Fibroblast of lung (primary cell): ENCODE measurements around the gene AMPD1. TPM values are rescaled to one million over a fixed set of nuclear protein-coding genes. Genes with fewer than 3 reads are reported as not detected.

ENCODE experiments used
- DNase-seq, 2 donors: peaks; one replicate each; pipeline versions ENCODE4 v3.0.0 to v3.0.0-alpha.2; 2010; ENCODE audit warnings: low read depth in 2 of 2
- H2AFZ ChIP-seq: 2 replicates; pipeline ENCODE4 v1.5.1; 2012; ENCODE audit warnings: low read length, control low read depth, inconsistent platforms
- H3K27ac ChIP-seq: 2 replicates; pipeline ENCODE4 v1.5.1; 2011; ENCODE audit warnings: low read length, control low read depth; ENCODE audit not compliant: insufficient read depth
- H3K27me3 ChIP-seq: 2 replicates; pipeline ENCODE4 v1.5.1; 2011; ENCODE audit warnings: mild to moderate bottlenecking, low read length; ENCODE audit not compliant: control insufficient read depth, insufficient read depth
- H3K36me3 ChIP-seq: 2 replicates; pipeline ENCODE4 v1.5.1; 2011; ENCODE audit warnings: low read length; ENCODE audit not compliant: control insufficient read depth, insufficient read depth
- H3K4me1 ChIP-seq: 2 replicates; pipeline ENCODE4 v1.5.1; 2011; ENCODE audit warnings: low read length; ENCODE audit not compliant: control insufficient read depth, insufficient read depth; ENCODE audit errors: extremely low read depth
- H3K4me2 ChIP-seq: 2 replicates; pipeline ENCODE4 v1.5.1; 2011; ENCODE audit warnings: low read length, control low read depth; ENCODE audit not compliant: insufficient read depth; ENCODE audit errors: extremely low read depth
- H3K4me3 ChIP-seq, 4 experiments: fragments of 200-600 bp in 1 of 4; sonication (generic) in 1 of 4; replicated peaks in 1 of 4; 2 replicates each; pipeline ENCODE4 v1.5.1; 2011 to 2016; ENCODE audit warnings: low read length in 4 of 4, low read depth in 3 of 4, mild to moderate bottlenecking in 3 of 4, control low read depth in 2 of 4, inconsistent platforms in 1 of 4, mixed read lengths in 1 of 4; ENCODE audit not compliant: insufficient read depth in 1 of 4; ENCODE audit errors: control extremely low read depth in 1 of 4
- H3K79me2 ChIP-seq: 2 replicates; pipeline ENCODE4 v1.5.1; 2012; ENCODE audit warnings: mild to moderate bottlenecking, low read length, inconsistent platforms; ENCODE audit not compliant: control insufficient read depth, insufficient read depth
- H3K9ac ChIP-seq: 2 replicates; pipeline ENCODE4 v1.5.1; 2011; ENCODE audit warnings: mild to moderate bottlenecking, low read length, control low read depth; ENCODE audit not compliant: insufficient read depth
- H3K9me3 ChIP-seq: 2 replicates; pipeline ENCODE4 v1.5.1; 2012; ENCODE audit warnings: low read depth, low read length; ENCODE audit not compliant: control insufficient read depth, insufficient read depth
- H4K20me1 ChIP-seq: 2 replicates; pipeline ENCODE4 v1.5.1; 2011; ENCODE audit warnings: low read length; ENCODE audit not compliant: control insufficient read depth, insufficient read depth; ENCODE audit errors: extremely low read depth
- CTCF ChIP-seq, 2 donors: IDR thresholded peaks in 1 of 2; conservative IDR thresholded peaks in 1 of 2; 1 replicate in 1 of 2; 2 replicates in 1 of 2; pipeline ENCODE4 v1.5.1; 2011 to 2012; ENCODE audit warnings: low read length in 2 of 2, control low read depth in 1 of 2, inconsistent platforms in 1 of 2, low read depth in 1 of 2, mild to moderate bottlenecking in 1 of 2
- EZH2 ChIP-seq: IDR thresholded peaks from 2 replicates; pipeline ENCODE4 v1.5.1; 2012; ENCODE audit warnings: low read length, control low read depth, mild to moderate bottlenecking; ENCODE audit errors: missing control alignments
- polyA plus RNA-seq, 2 donors: library from polyadenylated mRNA; depleted of rRNA in 1 of 2; stranded (reverse) in 1 of 2; unstranded in 1 of 2; fragments of >200 nt; gene quantifications; 2 replicates each; pipeline ENCODE4 v1.2.1, GENCODE V29; 2011 to 2012; ENCODE audit warnings: missing spikeins in 1 of 2
- total RNA-seq: library from RNA; depleted of rRNA; stranded (reverse); fragments of >200 nt; gene quantifications from 2 replicates; pipeline ENCODE4 v1.2.1, GENCODE V29; 2014

AMPD1 gene
- total and polyA plus RNA-seq, 2 donors (not counting 1 experiment from before 2014, with no cell fraction given), result not detected

- no peak for DNase-seq
- Histone ChIP-seq H3K36me3 (peaks cover 19% of the 10 kb centered on the region), H3K27ac (no peak overlapping the region), H3K4me3 (no peak overlapping the region), H3K27me3 (no peaks in the 10 kb centered on the region), H3K4me1 (no peaks in the 10 kb centered on the region), H3K79me2 (no peaks in the 10 kb centered on the region), H4K20me1 (no peaks in the 10 kb centered on the region), H2AFZ (no peak overlapping the region), H3K9me3 (no peaks in the 10 kb centered on the region), H3K9ac (no peak overlapping the region), H3K4me2 (no peak overlapping the region)
- TF ChIP-seq CTCF (conservative IDR thresholded peaks at IDR 0.05 in 1 of 2, IDR thresholded peaks at IDR 0.05 in 1 of 2; ENCODE audit: low read depth in 1 of 2, low read length in 2 of 2) (no peak), EZH2 (no peak)
Observed at GRCh38 chr1:114723457-114723856, 28.1 kb upstream of the AMPD1 start.

- no peak overlapping the region for H3K27ac ChIP-seq
- H3K9me3 ChIP-seq, result no peaks in the 10 kb centered on the region
- TF ChIP-seq EZH2, result no peak
- no peak for TF ChIP-seq CTCF (conservative IDR thresholded peaks at IDR 0.05 in 1 of 2, IDR thresholded peaks at IDR 0.05 in 1 of 2; ENCODE audit: low read depth in 1 of 2, low read length in 2 of 2)
- peaks cover 19% of the 10 kb centered on the region for H3K36me3 ChIP-seq
- no peak overlapping the region for H2AFZ ChIP-seq
- peaks cover 10% of the 10 kb centered on the region for H3K79me2 ChIP-seq
- H3K4me3 ChIP-seq, result no peak overlapping the region
- no peak overlapping the region for H3K4me2 ChIP-seq
- no peaks in the 10 kb centered on the region for H4K20me1 ChIP-seq
- no peak for DNase-seq
- peaks cover 2% of the 10 kb centered on the region for H3K4me1 ChIP-seq
- H3K27me3 ChIP-seq, result no peaks in the 10 kb centered on the region
- no peak overlapping the region for H3K9ac ChIP-seq
Observed at GRCh38 chr1:114720492-114720891, 25.1 kb upstream of the AMPD1 start.

GRCh38 chr1:114719424-114719787, 24.1 kb upstream of the AMPD1 start:
- Histone ChIP-seq H4K20me1 (no peaks in the 10 kb centered on the region), H3K27ac (no peak overlapping the region), H3K36me3 (peaks cover 19% of the 10 kb centered on the region), H3K4me3 (no peak overlapping the region), H3K9ac (no peak overlapping the region), H3K9me3 (no peaks in the 10 kb centered on the region), H3K27me3 (no peaks in the 10 kb centered on the region), H3K4me2 (no peak overlapping the region), H2AFZ (no peak overlapping the region), H3K4me1 (peaks cover 2% of the 10 kb centered on the region), H3K79me2 (peaks cover 21% of the 10 kb centered on the region)
- DNase-seq, result peak in 1 of 2 donors; percentile 42
- no peak for TF ChIP-seq EZH2
- TF ChIP-seq CTCF (conservative IDR thresholded peaks at IDR 0.05 in 1 of 2, IDR thresholded peaks at IDR 0.05 in 1 of 2; ENCODE audit: low read depth in 1 of 2, low read length in 2 of 2), result no peak
